Body of pancreas (tissue), 4 donors: ENCODE data around the gene MGRN1.

Experiments used
- POLR2A ChIP-seq, 3 donors: fragments of 450-650 bp; IDR thresholded peaks; one replicate each; pipeline ENCODE4 v1.6.1; 2016; ENCODE audit warnings: antibody characterized with exemption in 3 of 3, mild to moderate bottlenecking in 2 of 3
- TF ChIP-seq, protein P1 (sequence below), 7 experiments: fragments of 450-650 bp in 4 of 7; fragments of 200-600 bp in 3 of 7; sonication (generic) in 3 of 7; IDR thresholded peaks; one replicate each; pipeline ENCODE4 v1.5.1; 2016 to 2019; ENCODE audit warnings: antibody characterized with exemption in 7 of 7

DNA sequence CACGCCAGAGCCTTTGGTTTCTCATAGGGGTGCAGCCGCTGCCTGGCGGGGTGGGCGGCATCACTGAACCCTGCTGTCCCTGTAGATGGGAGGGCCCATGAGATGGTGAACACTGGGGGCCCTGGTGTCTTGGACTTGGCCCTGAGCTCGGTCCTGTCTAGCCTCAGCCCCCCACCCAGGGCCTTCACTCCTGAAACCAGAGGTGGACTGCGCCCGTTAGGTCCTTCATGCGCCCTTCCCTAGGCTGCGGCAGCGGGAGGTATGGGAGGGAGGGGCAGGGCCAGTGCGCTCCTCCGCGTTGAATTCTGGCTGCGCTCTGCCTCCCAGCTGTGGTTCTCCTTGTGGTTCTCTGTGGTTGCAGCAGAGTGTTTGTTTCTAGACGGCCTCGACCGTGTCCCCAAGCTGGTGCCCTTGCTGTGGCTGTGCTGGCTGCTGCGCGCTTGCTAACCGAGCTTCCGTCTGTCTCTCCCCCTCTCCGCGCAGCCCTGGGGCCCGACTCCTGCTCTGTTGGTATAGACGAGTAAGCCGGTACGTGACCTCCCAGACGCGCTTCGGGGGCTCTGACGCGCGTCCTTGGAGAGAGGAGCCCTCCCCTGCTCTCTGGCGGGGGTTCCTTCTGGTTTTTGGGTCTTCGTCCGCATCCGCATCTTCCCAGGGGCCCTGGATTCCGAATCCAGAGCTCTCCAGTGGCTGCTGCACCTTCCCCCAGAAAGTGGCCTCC lies 61.3 kb downstream of the MGRN1 start:
- TF ChIP-seq, protein P1, sequence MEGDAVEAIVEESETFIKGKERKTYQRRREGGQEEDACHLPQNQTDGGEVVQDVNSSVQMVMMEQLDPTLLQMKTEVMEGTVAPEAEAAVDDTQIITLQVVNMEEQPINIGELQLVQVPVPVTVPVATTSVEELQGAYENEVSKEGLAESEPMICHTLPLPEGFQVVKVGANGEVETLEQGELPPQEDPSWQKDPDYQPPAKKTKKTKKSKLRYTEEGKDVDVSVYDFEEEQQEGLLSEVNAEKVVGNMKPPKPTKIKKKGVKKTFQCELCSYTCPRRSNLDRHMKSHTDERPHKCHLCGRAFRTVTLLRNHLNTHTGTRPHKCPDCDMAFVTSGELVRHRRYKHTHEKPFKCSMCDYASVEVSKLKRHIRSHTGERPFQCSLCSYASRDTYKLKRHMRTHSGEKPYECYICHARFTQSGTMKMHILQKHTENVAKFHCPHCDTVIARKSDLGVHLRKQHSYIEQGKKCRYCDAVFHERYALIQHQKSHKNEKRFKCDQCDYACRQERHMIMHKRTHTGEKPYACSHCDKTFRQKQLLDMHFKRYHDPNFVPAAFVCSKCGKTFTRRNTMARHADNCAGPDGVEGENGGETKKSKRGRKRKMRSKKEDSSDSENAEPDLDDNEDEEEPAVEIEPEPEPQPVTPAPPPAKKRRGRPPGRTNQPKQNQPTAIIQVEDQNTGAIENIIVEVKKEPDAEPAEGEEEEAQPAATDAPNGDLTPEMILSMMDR (IDR thresholded peaks at IDR 0.05): no peak
- TF ChIP-seq POLR2A (IDR thresholded peaks at IDR 0.05): no peak
